ENCODE results near the gene ZNF408. TPM values are rescaled to one million over a fixed set of nuclear protein-coding genes. Genes with fewer than 3 reads are reported as not detected.

ZNF408 gene
- total RNA-seq, 1 donor from 2014 or later: 8.2 TPM

GRCh38 chr11:46673713-46674462 is 26.9 kb upstream of the ZNF408 start:
- DNase-seq (ENCODE audit: low read depth) (no peak), FAIRE-seq (no peak)
- H3K36me3 ChIP-seq (ENCODE audit: control insufficient read depth, insufficient read depth, low read length): peaks cover 19% of the 10 kb centered on the region
- TF ChIP-seq CTCF (IDR thresholded peaks at IDR 0.05; ENCODE audit: insufficient read depth, low read length, severe bottlenecking): no peak
- no peaks in the 10 kb centered on the region for H3K27me3 ChIP-seq (ENCODE audit: control insufficient read depth, insufficient read depth, low read length)
- H3K4me3 ChIP-seq (ENCODE audit: low read depth, low read length): no peak overlapping the region

GRCh38 chr11:46674463-46675287 is 26.2 kb upstream of the ZNF408 start:
- FAIRE-seq: peak; percentile 70
- no peaks in the 10 kb centered on the region for H3K27me3 ChIP-seq (ENCODE audit: control insufficient read depth, insufficient read depth, low read length)
- H3K4me3 ChIP-seq (ENCODE audit: low read depth, low read length): no peak overlapping the region
- H3K36me3 ChIP-seq (ENCODE audit: control insufficient read depth, insufficient read depth, low read length): peaks cover 24% of the 10 kb centered on the region
- peak; percentile 31 for DNase-seq (ENCODE audit: low read depth)
- no peak for TF ChIP-seq CTCF (IDR thresholded peaks at IDR 0.05; ENCODE audit: insufficient read depth, low read length, severe bottlenecking)

- peak; percentile 20 for TF ChIP-seq CTCF (IDR thresholded peaks at IDR 0.05; ENCODE audit: insufficient read depth, low read length, severe bottlenecking)
- H3K27me3 ChIP-seq (ENCODE audit: control insufficient read depth, insufficient read depth, low read length): no peaks in the 10 kb centered on the region
- no peak overlapping the region for H3K4me3 ChIP-seq (ENCODE audit: low read depth, low read length)
- FAIRE-seq (no peak), DNase-seq (ENCODE audit: low read depth) (peak; percentile 72)
- H3K36me3 ChIP-seq (ENCODE audit: control insufficient read depth, insufficient read depth, low read length): peaks cover 27% of the 10 kb centered on the region
Observed at GRCh38 chr11:46675288-46675851, 25.5 kb upstream of the ZNF408 start.

- no peak for TF ChIP-seq CTCF (IDR thresholded peaks at IDR 0.05; ENCODE audit: insufficient read depth, low read length, severe bottlenecking)
- Histone ChIP-seq H3K36me3 (ENCODE audit: control insufficient read depth, insufficient read depth, low read length) (peaks cover 29% of the 10 kb centered on the region), H3K4me3 (ENCODE audit: low read depth, low read length) (no peak overlapping the region), H3K27me3 (ENCODE audit: control insufficient read depth, insufficient read depth, low read length) (no peaks in the 10 kb centered on the region)
- DNase-seq (ENCODE audit: low read depth) (no peak), FAIRE-seq (no peak)
Observed at GRCh38 chr11:46675949-46676348, 24.9 kb upstream of the ZNF408 start.

- TF ChIP-seq CTCF (IDR thresholded peaks at IDR 0.05; ENCODE audit: insufficient read depth, low read length, severe bottlenecking): no peak
Observed at GRCh38 chr11:46676436-46677158, 24.2 kb upstream of the ZNF408 start.

More at GRCh38 chr11:46676436-46677158, 24.2 kb upstream of the ZNF408 start:
- Histone ChIP-seq H3K27me3 (ENCODE audit: control insufficient read depth, insufficient read depth, low read length) (no peaks in the 10 kb centered on the region), H3K36me3 (ENCODE audit: control insufficient read depth, insufficient read depth, low read length) (peaks cover 34% of the 10 kb centered on the region), H3K4me3 (ENCODE audit: low read depth, low read length) (no peak overlapping the region)
- DNase-seq (ENCODE audit: low read depth): no peak
- peak; percentile 40 for FAIRE-seq

Data from bronchial epithelial cell (primary cell).